ENCODE data around the gene SLAMF8. TPM values are rescaled to one million over a fixed set of nuclear protein-coding genes. Genes with fewer than 3 reads are reported as not detected.

The SLAMF8 gene
- total RNA-seq, 1 experiment from 2014 or later = not detected

- no peaks in the 10 kb centered on the region; a peak in 1 of 7 replicates for H3K36me3 Mint-ChIP-seq (ENCODE audit: insufficient read depth in 1 of 3, low read depth in 3 of 3)
- H3K9ac ChIP-seq (ENCODE audit: extremely low read depth, insufficient read length, low read length) = no peak overlapping the region
- no peaks in the 10 kb centered on the region for H3K27me3 ChIP-seq (ENCODE audit: insufficient read depth, low read length)
- H2BK20ac ChIP-seq (ENCODE audit: low read depth, low read length, poor library complexity, severe bottlenecking) = no peak overlapping the region
- H3K23me2 ChIP-seq (ENCODE audit: insufficient read length, low read depth, low read length, poor library complexity, severe bottlenecking) = no peaks in the 10 kb centered on the region
- no peak overlapping the region for H4K91ac ChIP-seq (ENCODE audit: insufficient read length, low read depth, low read length)
- no peak overlapping the region for H3K18ac ChIP-seq (ENCODE audit: insufficient read length, low read depth, low read length)
- H3T11ph ChIP-seq (ENCODE audit: low read length) = no peak overlapping the region
- no peak overlapping the region for H3K4ac ChIP-seq (ENCODE audit: low read depth, low read length)
- H2BK5ac ChIP-seq (ENCODE audit: insufficient read length, low read length) = no peak overlapping the region
- no peak overlapping the region for H2BK15ac ChIP-seq (ENCODE audit: low read depth, low read length)
- TF ChIP-seq CTCF (conservative IDR thresholded peaks at IDR 0.05) = no peak
- no peak overlapping the region for H2AK5ac ChIP-seq (ENCODE audit: insufficient read length, low read length)
- H3K79me2 ChIP-seq (ENCODE audit: insufficient read depth, low read length) = no peaks in the 10 kb centered on the region
- H2AFZ ChIP-seq (ENCODE audit: low read length) = no peak overlapping the region
- no peak overlapping the region for H4K5ac ChIP-seq (ENCODE audit: insufficient read length, low read depth, low read length)
- H3K27ac Mint-ChIP-seq = no peak overlapping the region
- no peak overlapping the region for H3K4me2 ChIP-seq (ENCODE audit: insufficient read depth, insufficient read length, low read length)
- no peak overlapping the region for H3K56ac ChIP-seq (ENCODE audit: insufficient read length, low read depth, low read length)
- H3K4me1 Mint-ChIP-seq = peaks cover 18 to 24% of the 10 kb centered on the region in 2 experiments
- H4K20me1 ChIP-seq (ENCODE audit: control insufficient read depth, insufficient read depth, insufficient read length) = peaks cover 2% of the 10 kb centered on the region
- no peaks in the 10 kb centered on the region for H3K79me1 ChIP-seq (ENCODE audit: insufficient read depth, low read depth, low read length, poor library complexity, severe bottlenecking)
- no peak overlapping the region for H3K27ac ChIP-seq (ENCODE audit: insufficient read length, low read depth, low read length)
- H3K9me3 Mint-ChIP-seq = no peaks in the 10 kb centered on the region
- no peak overlapping the region for H2BK120ac ChIP-seq (ENCODE audit: low read depth, low read length, poor library complexity, severe bottlenecking)
- H3K4me1 ChIP-seq (ENCODE audit: insufficient read depth, low read length) = no peaks in the 10 kb centered on the region
- no peak overlapping the region for H3K23ac ChIP-seq (ENCODE audit: insufficient read length, low read depth, low read length)
- H3K4me3 Mint-ChIP-seq = no peak overlapping the region
- no CpG with 5 or more reads among the region's 9 CpGs for WGBS (ENCODE audit: extremely low coverage, insufficient read length, low lambda C conversion rate)
- H2BK12ac ChIP-seq (ENCODE audit: insufficient read length, low read depth, low read length) = no peak overlapping the region
- no peak overlapping the region for H4K8ac ChIP-seq (replicated peaks; ENCODE audit: insufficient read length, low read depth, low read length)
- peak overlapping the region; percentile 24; the same call in 1 of the 2 replicates for H3K14ac ChIP-seq (ENCODE audit: insufficient read depth, low read length)
- peaks cover 21% of the 10 kb centered on the region for H3K27me3 Mint-ChIP-seq (ENCODE audit: low read depth)
- no peaks in the 10 kb centered on the region for H3K9me3 ChIP-seq (ENCODE audit: control insufficient read depth, low read depth, low read length)
- DNase-seq = peak; percentile 69
These were observed 41.0 kb downstream of the SLAMF8 start for GRCh38 chr1:159867664-159868026.
